SK-N-SH (cell line): ENCODE measurements around the gene TFCP2L1. TPM values are rescaled to one million over a fixed set of nuclear protein-coding genes. Genes with fewer than 3 reads are reported as not detected.

Source experiments
- CTCF ChIA-PET: fragments of 300-600, 350-600 bp; formaldehyde crosslinking; extraction: SDS; loops from one replicate; lab custom pipeline; 2021; lab: Yijun Ruan, JAX
- POLR2A ChIA-PET: fragments of 350-600 bp; sonication (Branson Sonifier 250); formaldehyde crosslinking; extraction: SDS; loops from one replicate; lab custom pipeline; 2020; ENCODE audit warnings: antibody characterized with exemption, inconsistent platforms; lab: Yijun Ruan, JAX
- DNase-seq: peaks from one replicate; pipeline ENCODE4 v3.0.0; 2012
- H2AFZ ChIP-seq: fragments of 200-600 bp; sonication (generic); 2 replicates; pipeline ENCODE4 v1.8.1; 2016; ENCODE audit warnings: antibody characterized with exemption, mild to moderate bottlenecking, low read depth
- H3F3A ChIP-seq: fragments of 200-600 bp; sonication (generic); replicated peaks from 2 replicates; pipeline ENCODE3; 2016; ENCODE audit warnings: antibody characterized with exemption, mild to moderate bottlenecking; ENCODE audit not compliant: insufficient read depth
- H3K27ac ChIP-seq, 2 experiments: fragments of 200-500 bp in 1 of 2; fragments of 200-600 bp in 1 of 2; sonication (Bioruptor generic) in 1 of 2; sonication (generic), shearing (Covaris generic) in 1 of 2; 2 replicates each; pipeline versions ENCODE4 v1.5.1 to v1.6.1; 2014 to 2016; ENCODE audit warnings: low read depth in 2 of 2, inconsistent platforms in 1 of 2, low read length in 1 of 2, mild to moderate bottlenecking in 1 of 2, mixed read lengths in 1 of 2
- H3K27me3 ChIP-seq: fragments of 200-600 bp; sonication (generic), shearing (Covaris generic); 2 replicates; pipeline ENCODE4 v1.6.1; 2016; ENCODE audit warnings: mixed run types; ENCODE audit not compliant: insufficient read depth
- H3K36me3 ChIP-seq, 2 experiments: fragments of 200-500 bp in 1 of 2; fragments of 200-600 bp in 1 of 2; sonication (Bioruptor generic) in 1 of 2; sonication (generic) in 1 of 2; replicated peaks in 1 of 2; 2 replicates each; pipeline versions ENCODE3 to v1.5.1; 2014 to 2016; ENCODE audit warnings: low read length in 1 of 2, mild to moderate bottlenecking in 1 of 2; ENCODE audit not compliant: insufficient read depth in 2 of 2, control insufficient read depth in 1 of 2
- H3K4me1 ChIP-seq, 2 experiments: fragments of 200-500 bp in 1 of 2; fragments of 200-600 bp in 1 of 2; sonication (Bioruptor generic) in 1 of 2; sonication (generic), shearing (Covaris generic) in 1 of 2; 2 replicates each; pipeline versions ENCODE4 v1.5.1 to v1.6.1; 2014 to 2016; ENCODE audit warnings: low read depth in 1 of 2, low read length in 1 of 2, mixed run types in 1 of 2; ENCODE audit not compliant: insufficient read depth in 2 of 2, control insufficient read depth in 1 of 2
- H3K4me2 ChIP-seq: fragments of 200-600 bp; sonication (generic), shearing (Covaris generic); 2 replicates; pipeline ENCODE4 v1.6.1; 2017; ENCODE audit warnings: mixed run types
- H3K4me3 ChIP-seq, 2 experiments: fragments of 200-500 bp in 1 of 2; fragments of 200-600 bp in 1 of 2; sonication (Bioruptor generic) in 1 of 2; sonication (generic), shearing (Covaris generic) in 1 of 2; 2 replicates each; pipeline versions ENCODE4 v1.5.1 to v1.8.1; 2014 to 2016; ENCODE audit warnings: low read depth in 2 of 2, inconsistent platforms in 1 of 2, low read length in 1 of 2, mild to moderate bottlenecking in 1 of 2, mixed read lengths in 1 of 2, moderate library complexity in 1 of 2
- H3K79me2 ChIP-seq: fragments of 200-600 bp; sonication (generic); 2 replicates; pipeline ENCODE4 v1.8.1; 2017; ENCODE audit warnings: mild to moderate bottlenecking; ENCODE audit not compliant: insufficient read depth
- H3K9ac ChIP-seq: fragments of 200-600 bp; sonication (generic); 2 replicates; pipeline ENCODE4 v1.6.1; 2017; ENCODE audit warnings: mixed run types
- H3K9me2 ChIP-seq: fragments of 200-600 bp; sonication (generic); 2 replicates; pipeline ENCODE4 v1.6.1; 2017; ENCODE audit warnings: mixed run types
- H3K9me3 ChIP-seq: fragments of 200-600 bp; sonication (generic); 2 replicates; pipeline ENCODE4 v1.6.1; 2017; ENCODE audit warnings: mixed run types, mild to moderate bottlenecking, moderate library complexity
- H4K20me1 ChIP-seq: fragments of 200-600 bp; sonication (generic); 2 replicates; pipeline ENCODE4 v1.6.1; 2017; ENCODE audit warnings: mild to moderate bottlenecking, mixed run types; ENCODE audit not compliant: insufficient read depth
- CHD2 ChIP-seq: fragments of 150-350 bp; IDR thresholded peaks from 2 replicates; pipeline ENCODE4 v1.6.1; 2018; ENCODE audit warnings: low read length; ENCODE audit not compliant: partially characterized antibody
- CTCF ChIP-seq: fragments of 200-600 bp; sonication (generic); IDR thresholded peaks from 2 replicates; pipeline ENCODE4 v1.6.1; 2017; ENCODE audit warnings: antibody characterized with exemption, mild to moderate bottlenecking, moderate library complexity
- ELF1 ChIP-seq: IDR thresholded peaks from 2 replicates; pipeline ENCODE4 v1.4.0; 2012
- EP300 ChIP-seq, 2 experiments: IDR thresholded peaks; 2 replicates each; pipeline versions ENCODE4 v1.4.0 to v1.6.1; 2012; ENCODE audit warnings: borderline replicate concordance in 1 of 2, low read depth in 1 of 2, low read length in 1 of 2
- IRF3 ChIP-seq: fragments of 150-350 bp; IDR thresholded peaks from 2 replicates; pipeline ENCODE4 v1.6.1; 2016; ENCODE audit warnings: mild to moderate bottlenecking, low read depth, low read length
- JUND ChIP-seq: IDR thresholded peaks from 2 replicates; pipeline ENCODE4 v1.4.0; 2012
- MAX ChIP-seq: IDR thresholded peaks from 2 replicates; pipeline ENCODE4 v1.4.0; 2012; ENCODE audit warnings: low read depth
- MEF2A ChIP-seq: IDR thresholded peaks from 2 replicates; pipeline ENCODE4 v1.4.0; 2012; ENCODE audit warnings: low read depth, borderline replicate concordance
- MXI1 ChIP-seq: IDR thresholded peaks from 2 replicates; pipeline ENCODE4 v1.6.1; 2012; ENCODE audit warnings: mild to moderate bottlenecking, low read depth, low read length, improper control_type of control experiment
- NFIC ChIP-seq: IDR thresholded peaks from 2 replicates; pipeline ENCODE4 v1.4.0; 2012; ENCODE audit warnings: borderline replicate concordance
- NRF1 ChIP-seq: IDR thresholded peaks from 2 replicates; pipeline ENCODE4 v1.6.1; 2012; ENCODE audit warnings: low read depth, mild to moderate bottlenecking, low read length
- RFX5 ChIP-seq: IDR thresholded peaks from 2 replicates; pipeline ENCODE4 v1.6.1; 2012; ENCODE audit warnings: mild to moderate bottlenecking, improper control_type of control experiment, low read length
- SIN3A ChIP-seq: IDR thresholded peaks from 2 replicates; pipeline ENCODE4 v1.6.1; 2012; ENCODE audit warnings: low read depth, mild to moderate bottlenecking, low read length, moderate library complexity, borderline replicate concordance
- SMC3 ChIP-seq: IDR thresholded peaks from 2 replicates; pipeline ENCODE4 v1.6.1; 2012; ENCODE audit warnings: low read depth, low read length, improper control_type of control experiment
- TAF1 ChIP-seq: IDR thresholded peaks from 2 replicates; pipeline ENCODE4 v1.6.1; 2012; ENCODE audit warnings: low read depth, mild to moderate bottlenecking, low read length, moderate library complexity, borderline replicate concordance
- USF1 ChIP-seq: IDR thresholded peaks from 2 replicates; pipeline ENCODE4 v1.4.0; 2012; ENCODE audit warnings: low read depth, borderline replicate concordance
- WGBS: methylation state at CpG from one replicate; pipeline ENCODE4 v1.1.6; 2017; ENCODE audit warnings: low lambda C conversion rate; 5-methylcytosine and 5-hydroxymethylcytosine counted together
- polyA plus RNA-seq, 3 experiments: library from polyadenylated mRNA; depleted of rRNA; stranded (reverse); fragments of >200 nt; gene quantifications; 2 replicates each; pipeline ENCODE4 v1.2.3, GENCODE V29; 2012

TFCP2L1 gene
- polyA plus RNA-seq, 1 of the 3 experiments (the other 2 are of a cell fraction), result not detected

- H4K20me1 ChIP-seq, result no peaks in the 10 kb centered on the region
- no peak overlapping the region for H3K27ac ChIP-seq
- no peaks in the 10 kb centered on the region for H3K79me2 ChIP-seq
- 48% methylated on average over 5 of the region's 5 CpGs for WGBS
- TF ChIP-seq IRF3 (no peak), CTCF (no peak), NRF1 (no peak), NFIC (no peak), MEF2A (no peak), RFX5 (no peak), MXI1 (no peak), SIN3A (no peak)
- no peak overlapping the region for H2AFZ ChIP-seq
- no peak overlapping the region for H3K4me2 ChIP-seq
- no peaks in the 10 kb centered on the region for H3K9me3 ChIP-seq
- H3K27me3 ChIP-seq, result peaks cover 11% of the 10 kb centered on the region; the same call in 1 of the 2 replicates
- H3K4me3 ChIP-seq, result no peak overlapping the region
- CTCF ChIA-PET, result no interaction called here
- H3K4me1 ChIP-seq, result peaks cover 0 to 17% of the 10 kb centered on the region in 2 experiments; a peak in 1 of 4 replicates
- DNase-seq, result no peak
- H3K36me3 ChIP-seq, result no peaks in the 10 kb centered on the region
- no peaks in the 10 kb centered on the region for H3F3A ChIP-seq
- no peak overlapping the region for H3K9ac ChIP-seq
- POLR2A ChIA-PET, result no interaction called here
- H3K9me2 ChIP-seq, result no peaks in the 10 kb centered on the region
Observed at GRCh38 chr2:121207494-121207893, 77.5 kb downstream of the TFCP2L1 start.

GRCh38 chr2:121205321-121205942 lies 79.6 kb downstream of the TFCP2L1 start:
- H3K9ac ChIP-seq, result no peak overlapping the region
- no peaks in the 10 kb centered on the region for H3K36me3 ChIP-seq
- WGBS, result 60% methylated on average over 8 of the region's 10 CpGs
- POLR2A ChIA-PET, result no interaction called here
- no peaks in the 10 kb centered on the region for H3K79me2 ChIP-seq
- peaks cover 0 to 4% of the 10 kb centered on the region in 2 experiments; a peak in 1 of 4 replicates for H3K4me1 ChIP-seq
- H3K4me2 ChIP-seq, result no peak overlapping the region
- TF ChIP-seq EP300 (IDR thresholded peaks at IDR 0.05; ENCODE audit: borderline replicate concordance in 1 of 2, low read depth in 1 of 2, low read length in 1 of 2) (no peak), ELF1 (no peak), MEF2A (no peak), MAX (no peak), TAF1 (no peak), SMC3 (no peak), CHD2 (no peak), IRF3 (no peak), USF1 (no peak), SIN3A (no peak), JUND (no peak)
- no peaks in the 10 kb centered on the region for H3F3A ChIP-seq
- DNase-seq, result peak; percentile 48
- H3K9me3 ChIP-seq, result no peaks in the 10 kb centered on the region
- H3K27ac ChIP-seq, result no peak overlapping the region
- H3K4me3 ChIP-seq, result no peak overlapping the region
- H3K27me3 ChIP-seq, result peaks cover 11% of the 10 kb centered on the region; the same call in 1 of the 2 replicates
- no peaks in the 10 kb centered on the region for H3K9me2 ChIP-seq
- no peak overlapping the region for H2AFZ ChIP-seq
- H4K20me1 ChIP-seq, result no peaks in the 10 kb centered on the region
- CTCF ChIA-PET, result interaction anchor here (1.1 to 1.7 kb wide), 2 partner anchors 10 to 41 kb away, joined by 3 to 4 read pairs; no protein-coding TSS in a partner anchor
